HepG2 (cell line): ENCODE data around the gene C12orf42.

Experiments
- BCL3 ChIP-seq: sonication (generic); formaldehyde crosslinking; IDR thresholded peaks from 2 replicates; pipeline ENCODE4 v1.5.1; 2020; ENCODE audit warnings: mild to moderate bottlenecking, missing genetic modification reagents, moderate library complexity
- JUN ChIP-seq: sonication (generic); formaldehyde crosslinking; IDR thresholded peaks from 2 replicates; pipeline ENCODE4 v1.4.0; 2020; ENCODE audit warnings: mild to moderate bottlenecking, missing genetic modification reagents
- PCBP1 ChIP-seq: fragments of 200-400 bp; formaldehyde crosslinking; IDR thresholded peaks from 2 replicates; pipeline ENCODE4 v1.6.1; 2017; ENCODE audit warnings: mild to moderate bottlenecking, low read depth, low read length, borderline replicate concordance
- POLR2AphosphoS5 ChIP-seq: IDR thresholded peaks from 2 replicates; pipeline ENCODE4 v1.6.1; 2012; ENCODE audit warnings: low read depth, low read length
- PREB ChIP-seq: sonication (generic); formaldehyde crosslinking; IDR thresholded peaks from 2 replicates; pipeline ENCODE4 v1.4.0; 2020; ENCODE audit warnings: missing genetic modification reagents
- RAD21 ChIP-seq: fragments of 450-650 bp; formaldehyde crosslinking; IDR thresholded peaks from 2 replicates; pipeline ENCODE4 v1.5.0; 2020; ENCODE audit warnings: mild to moderate bottlenecking
- SNAPC2 ChIP-seq: sonication (generic); formaldehyde crosslinking; IDR thresholded peaks from 2 replicates; pipeline ENCODE4 v1.8.1; 2022; ENCODE audit warnings: mild to moderate bottlenecking, missing genetic modification reagents
- SRF ChIP-seq: IDR thresholded peaks from 2 replicates; pipeline ENCODE4 v1.6.1; 2011; ENCODE audit warnings: mild to moderate bottlenecking, low read depth, low read length, moderate library complexity
- SRSF1 ChIP-seq: fragments of 200-400 bp; formaldehyde crosslinking; optimal IDR thresholded peaks from 2 replicates; pipeline ENCODE3; 2017; ENCODE audit warnings: mild to moderate bottlenecking, low read depth, low read length, moderate library complexity

GRCh38 chr12:103392722-103393121 lies 103.0 kb downstream of the C12orf42 start:
- TF ChIP-seq SRF, result no peak
- no peak for TF ChIP-seq RAD21 (CRISPR knock-in tag)
- TF ChIP-seq POLR2AphosphoS5, result no peak
- TF ChIP-seq SNAPC2 (CRISPR knock-in tag), result no peak
- TF ChIP-seq BCL3 (CRISPR knock-in tag), result no peak
- TF ChIP-seq PREB (CRISPR knock-in tag), result no peak
- no peak for TF ChIP-seq SRSF1
- no peak for TF ChIP-seq PCBP1
- no peak for TF ChIP-seq JUN (CRISPR knock-in tag)
